Diencephalon (tissue), 1 donor: ENCODE data around the gene TMEM200B. TPM values are rescaled to one million over a fixed set of nuclear protein-coding genes. Genes with fewer than 3 reads are reported as not detected.

ENCODE experiments used
- small RNA-seq: library from RNA; depleted of rRNA; stranded (forward); fragments of <200 nt; gene quantifications from one replicate; pipeline ENCODE3, GENCODE V24; 2014
- total RNA-seq: library from RNA; depleted of rRNA; stranded (reverse); fragments of >200 nt; gene quantifications from one replicate; pipeline ENCODE4 v1.2.3, GENCODE V29; 2014

Gene TMEM200B
- total RNA-seq: 1.8 TPM

GRCh38 chr1:29123887-29124365 is at the start of gene TMEM200B:
TMEM200B (minus strand) TSS chr1:29123903; CDS start chr1:29121828, 2,075 bp downstream.

Small RNA genes within 50 kb of the gene (small RNA-seq; reads per million reads assigned to genes)
- not detected for gene RF02271

Other genes starting within 250 kb of the TMEM200B start
- 55.1 TPM for gene EPB41, start 209.3 kb downstream of the TMEM200B start, total RNA-seq
- gene SRSF4, start 58.0 kb upstream of the TMEM200B start, total RNA-seq: 49.1 TPM
- 29.1 TPM for gene MECR, start 107.0 kb upstream of the TMEM200B start, total RNA-seq
- 39.7 TPM for gene PTPRU, start 112.6 kb upstream of the TMEM200B start, total RNA-seq